ENCODE results near the gene DEAF1. TPM values are rescaled to one million over a fixed set of nuclear protein-coding genes. Genes with fewer than 3 reads are reported as not detected.

DEAF1 gene
- total RNA-seq, 1 experiment from 2014 or later, result 31.9 TPM

DNA sequence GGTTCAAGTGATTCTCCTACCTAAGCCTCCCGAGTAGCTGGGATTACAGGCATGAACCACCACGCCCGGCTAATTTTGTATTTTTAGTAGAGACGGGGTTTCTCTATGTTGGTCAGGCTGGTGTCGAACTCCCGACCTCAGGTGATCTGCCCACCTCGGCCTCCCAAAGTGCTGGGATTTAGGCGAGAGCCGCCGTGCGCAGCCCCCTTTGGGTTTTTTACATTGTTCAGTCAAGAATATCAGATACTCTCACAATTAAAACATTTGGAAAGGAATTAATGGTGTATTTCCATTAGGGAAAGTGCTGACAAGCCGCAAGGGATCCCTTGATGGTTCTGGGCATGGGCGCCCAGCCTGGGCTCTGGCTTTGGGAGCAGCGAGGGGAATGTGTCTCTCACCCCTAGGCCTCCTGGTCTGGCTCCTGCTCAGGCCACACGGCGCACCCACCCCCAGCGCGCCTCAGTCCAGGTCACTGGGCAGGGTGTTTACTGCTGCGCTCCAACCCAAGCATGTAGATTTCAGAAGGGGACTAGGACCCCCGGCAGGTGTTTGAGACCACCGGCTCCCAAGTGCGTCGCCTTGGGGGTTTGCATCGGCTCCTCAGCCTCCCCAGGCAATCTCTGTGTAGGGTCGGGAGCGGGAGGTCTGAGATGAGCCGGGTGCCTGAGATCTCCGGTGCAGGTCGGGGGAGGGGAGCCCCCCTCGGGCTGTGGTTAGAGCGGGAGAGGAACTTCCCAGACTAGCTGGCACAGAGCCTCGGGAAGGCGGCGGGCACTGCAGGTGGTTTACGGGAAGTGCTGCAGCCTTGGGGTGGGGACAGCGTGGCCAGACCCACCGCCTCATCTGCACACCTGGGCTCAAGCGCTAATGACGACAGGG, 78.5 kb downstream of the DEAF1 start:
- BruUV-seq (replicated peaks), result TSS peak; percentile 86
- DNase-seq (no peak), ATAC-seq (no peak)
- Histone ChIP-seq H3K9ac (ENCODE audit: low read length) (no peak overlapping the region), H3K4me2 (ENCODE audit: low read length) (peak overlapping the region; percentile 96), H3K27me3 (ENCODE audit: low read length) (no peaks in the 10 kb centered on the region), H2AFZ (ENCODE audit: low read length) (peak overlapping the region; percentile 65; the same call in 1 of the 2 replicates), H3K4me1 (ENCODE audit: insufficient read depth, low read length) (peaks cover 28% of the 10 kb centered on the region), H3K4me3 (ENCODE audit: low read length) (peak overlapping the region; percentile 79; the same call in 1 of the 2 replicates), H3K27ac (ENCODE audit: low read length) (no peak overlapping the region), H3F3A (ENCODE audit: low read length, unreplicated experiment) (peaks cover 7% of the 10 kb centered on the region), H3K9me3 (ENCODE audit: low read length) (no peaks in the 10 kb centered on the region), H3K9me2 (replicated peaks; ENCODE audit: low read length) (no peaks in the 10 kb centered on the region), H3K79me2 (ENCODE audit: low read length) (peaks cover 8% of the 10 kb centered on the region; the same call in 1 of the 2 replicates), H4K20me1 (ENCODE audit: low read length) (peaks cover 18% of the 10 kb centered on the region), H3K36me3 (ENCODE audit: low read depth, low read length) (peaks cover 14% of the 10 kb centered on the region)
- ChIA-PET POLR2A (ENCODE audit: unreplicated experiment) (interaction anchor here (0.6 kb wide), 1 partner anchor 20 kb away, joined by 4 read pairs; the partner anchor contains the start of gene DRD4), CTCF (no interaction called here)
- TF ChIP-seq EZH2 (IDR thresholded peaks at IDR 0.05; ENCODE audit: low read length, unreplicated experiment), result no peak
- TF ChIP-seq, protein P1, sequence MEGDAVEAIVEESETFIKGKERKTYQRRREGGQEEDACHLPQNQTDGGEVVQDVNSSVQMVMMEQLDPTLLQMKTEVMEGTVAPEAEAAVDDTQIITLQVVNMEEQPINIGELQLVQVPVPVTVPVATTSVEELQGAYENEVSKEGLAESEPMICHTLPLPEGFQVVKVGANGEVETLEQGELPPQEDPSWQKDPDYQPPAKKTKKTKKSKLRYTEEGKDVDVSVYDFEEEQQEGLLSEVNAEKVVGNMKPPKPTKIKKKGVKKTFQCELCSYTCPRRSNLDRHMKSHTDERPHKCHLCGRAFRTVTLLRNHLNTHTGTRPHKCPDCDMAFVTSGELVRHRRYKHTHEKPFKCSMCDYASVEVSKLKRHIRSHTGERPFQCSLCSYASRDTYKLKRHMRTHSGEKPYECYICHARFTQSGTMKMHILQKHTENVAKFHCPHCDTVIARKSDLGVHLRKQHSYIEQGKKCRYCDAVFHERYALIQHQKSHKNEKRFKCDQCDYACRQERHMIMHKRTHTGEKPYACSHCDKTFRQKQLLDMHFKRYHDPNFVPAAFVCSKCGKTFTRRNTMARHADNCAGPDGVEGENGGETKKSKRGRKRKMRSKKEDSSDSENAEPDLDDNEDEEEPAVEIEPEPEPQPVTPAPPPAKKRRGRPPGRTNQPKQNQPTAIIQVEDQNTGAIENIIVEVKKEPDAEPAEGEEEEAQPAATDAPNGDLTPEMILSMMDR (conservative IDR thresholded peaks at IDR 0.05; ENCODE audit: low read depth, low read length), result no peak
- no peak for TF ChIP-seq EZH2phosphoT487 (IDR thresholded peaks at IDR 0.05; ENCODE audit: borderline replicate concordance, low read length)
- intact Hi-C loops (cut with micrococcal nuclease), result loop anchor here (10.0 kb wide), 1 partner anchor 52 kb away; the partner anchor contains the start of genes LMNTD2 and RASSF7

DNA sequence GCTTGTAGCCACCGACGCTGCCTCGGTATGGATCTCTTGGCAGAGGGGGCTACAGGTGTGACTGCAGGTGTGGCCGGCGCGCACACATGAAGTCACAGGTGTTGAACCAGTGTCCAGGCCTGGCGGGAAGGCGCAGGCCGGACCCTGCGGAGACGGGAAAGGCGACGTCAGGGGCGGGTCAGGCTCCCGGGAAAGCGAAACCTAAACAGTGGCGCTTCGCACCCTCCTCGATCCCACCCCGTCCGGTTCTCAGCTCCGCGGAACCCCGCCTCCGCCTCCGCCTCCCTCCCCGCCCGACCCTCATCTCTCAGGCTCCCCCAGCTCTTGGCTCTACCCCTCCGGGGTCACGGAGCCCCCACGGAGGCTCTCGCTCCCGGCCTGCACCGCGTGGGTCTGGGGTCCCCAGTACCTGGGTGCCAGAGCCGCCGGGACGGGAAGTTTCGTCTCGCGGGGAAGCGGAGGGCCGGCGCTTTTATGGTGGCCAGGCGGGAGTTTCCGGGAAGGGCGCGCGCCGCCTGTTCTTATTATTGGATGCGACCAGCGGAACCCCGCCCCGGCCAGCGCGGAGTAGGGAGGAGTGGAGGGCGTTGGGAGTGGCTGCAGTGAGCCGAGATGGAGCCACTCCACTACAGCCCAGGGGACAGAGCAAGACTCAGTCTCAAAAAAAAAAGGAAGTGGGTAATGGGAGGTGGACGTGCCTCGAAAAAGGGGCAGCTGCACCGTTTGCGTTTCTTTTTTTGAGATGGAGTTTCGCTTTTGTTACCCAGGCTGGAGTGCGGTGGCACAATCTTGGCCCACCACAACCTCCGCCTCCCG, 79.3 kb downstream of the DEAF1 start, which contains the start of gene IRF7:
IRF7 (minus strand) TSS at position 447 of the 816 bp plus-strand sequence. CDS start 586 bp downstream, outside the sequence.
- POLR2A ChIA-PET (ENCODE audit: unreplicated experiment), result interaction anchor here (0.6 to 0.7 kb wide), 2 partner anchors 21 to 111 kb away, joined by 4 to 6 read pairs; partner anchors contain the start of gene DRD4
- CTCF ChIA-PET, result no interaction called here
- peaks cover 28% of the 10 kb centered on the region for H3K4me1 ChIP-seq (ENCODE audit: insufficient read depth, low read length)
- H4K20me1 ChIP-seq (ENCODE audit: low read length), result peaks cover 18% of the 10 kb centered on the region
- intact Hi-C loops (cut with micrococcal nuclease), result loop anchor here (10.0 kb wide), 1 partner anchor 51 kb away; the partner anchor contains the start of genes LMNTD2 and RASSF7
- ATAC-seq, result peak; percentile 73
- H3K4me2 ChIP-seq (ENCODE audit: low read length), result peak within 1 kb of the TSS; percentile 96
- H3K27me3 ChIP-seq (ENCODE audit: low read length), result no peaks in the 10 kb centered on the region
- H3K4me3 ChIP-seq (ENCODE audit: low read length), result peak within 1 kb of the TSS; percentile 79
- H3K9me3 ChIP-seq (ENCODE audit: low read length), result no peaks in the 10 kb centered on the region
- no peaks in the 10 kb centered on the region for H3K9me2 ChIP-seq (replicated peaks; ENCODE audit: low read length)
- H3K79me2 ChIP-seq (ENCODE audit: low read length), result peaks cover 8% of the 10 kb centered on the region; the same call in 1 of the 2 replicates
- BruUV-seq (replicated peaks), result TSS peak; percentile 71
- peak within 1 kb of the TSS; percentile 67 for H3K27ac ChIP-seq (ENCODE audit: low read length)
- H2AFZ ChIP-seq (ENCODE audit: low read length), result peak within 1 kb of the TSS; percentile 65
- TF ChIP-seq, protein P1 (conservative IDR thresholded peaks at IDR 0.05; ENCODE audit: low read depth, low read length), result no peak
- TF ChIP-seq EZH2 (IDR thresholded peaks at IDR 0.05; ENCODE audit: low read length, unreplicated experiment), result no peak
- TF ChIP-seq EZH2phosphoT487 (IDR thresholded peaks at IDR 0.05; ENCODE audit: borderline replicate concordance, low read length), result no peak
- H3K9ac ChIP-seq (ENCODE audit: low read length), result peak within 1 kb of the TSS; percentile 65
- DNase-seq, result peak; percentile 89
- peaks cover 20% of the 10 kb centered on the region for H3K36me3 ChIP-seq (ENCODE audit: low read depth, low read length)
- peaks cover 7% of the 10 kb centered on the region for H3F3A ChIP-seq (ENCODE audit: low read length, unreplicated experiment)

All from PC-3 (cell line).